HepG2 (cell line): Measurements from ENCODE around the gene TULP3. TPM values are rescaled to one million over a fixed set of nuclear protein-coding genes. Genes with fewer than 3 reads are reported as not detected.

Experiments
- CBFB ChIP-seq: sonication (generic); formaldehyde crosslinking; IDR thresholded peaks from 2 replicates; pipeline ENCODE4 v1.4.0; 2020; ENCODE audit warnings: missing genetic modification reagents
- ELF1 ChIP-seq: sonication (generic); formaldehyde crosslinking; IDR thresholded peaks from 2 replicates; pipeline ENCODE4 v1.4.0; 2020; ENCODE audit warnings: missing genetic modification reagents
- FOXA3 ChIP-seq: IDR thresholded peaks from 2 replicates; pipeline ENCODE4 v1.6.1; 2016; ENCODE audit warnings: missing genetic modification reagents, missing compliant biosample characterization
- FOXP4 ChIP-seq: sonication (generic); formaldehyde crosslinking; IDR thresholded peaks from 2 replicates; pipeline ENCODE4 v1.4.0; 2020; ENCODE audit warnings: missing genetic modification reagents
- HDAC2 ChIP-seq: sonication (generic); formaldehyde crosslinking; IDR thresholded peaks from 2 replicates; pipeline ENCODE4 v1.4.0; 2020; ENCODE audit warnings: missing genetic modification reagents
- NFIC ChIP-seq: IDR thresholded peaks from 2 replicates; pipeline ENCODE4 v1.6.1; 2012; ENCODE audit warnings: mild to moderate bottlenecking, low read length, inconsistent platforms
- NR2F6 ChIP-seq, 2 experiments: IDR thresholded peaks; 2 replicates each; pipeline ENCODE4 v1.6.1; 2016; ENCODE audit warnings: antibody characterized with exemption in 1 of 2, mild to moderate bottlenecking in 1 of 2
- TP53 ChIP-seq: sonication (generic); formaldehyde crosslinking; conservative IDR thresholded peaks from 2 replicates; pipeline ENCODE4 v1.4.0; 2020; ENCODE audit warnings: missing genetic modification reagents
- ZBTB3 ChIP-seq: sonication (generic); formaldehyde crosslinking; IDR thresholded peaks from 2 replicates; pipeline ENCODE4 v1.4.0; 2020; ENCODE audit warnings: low read depth, mild to moderate bottlenecking, moderate library complexity, missing genetic modification reagents, borderline replicate concordance
- ZBTB4 ChIP-seq: sonication (generic); formaldehyde crosslinking; IDR thresholded peaks from 2 replicates; pipeline ENCODE4 v1.4.0; 2020; ENCODE audit warnings: missing genetic modification reagents, mild to moderate bottlenecking, borderline replicate concordance
- ZMYM2 ChIP-seq: sonication (generic); formaldehyde crosslinking; IDR thresholded peaks from 2 replicates; pipeline ENCODE4 v1.8.0; 2022; ENCODE audit warnings: mild to moderate bottlenecking, missing genetic modification reagents
- ZMYM3 ChIP-seq: sonication (generic); formaldehyde crosslinking; IDR thresholded peaks from 2 replicates; pipeline ENCODE4 v1.5.1; 2020; ENCODE audit warnings: mild to moderate bottlenecking, missing genetic modification reagents
- ZNF142 ChIP-seq: sonication (generic); formaldehyde crosslinking; IDR thresholded peaks from 2 replicates; pipeline ENCODE4 v1.4.0; 2020; ENCODE audit warnings: missing genetic modification reagents
- ZNF205 ChIP-seq: IDR thresholded peaks from 2 replicates; pipeline ENCODE4 v1.6.1; 2018; ENCODE audit warnings: missing biosample characterization, missing genetic modification reagents
- ZNF780A ChIP-seq: sonication (generic); formaldehyde crosslinking; IDR thresholded peaks from 2 replicates; pipeline ENCODE4 v1.8.0; 2022; ENCODE audit warnings: mild to moderate bottlenecking, missing genetic modification reagents, moderate library complexity
- ZNF788 ChIP-seq: sonication (generic); formaldehyde crosslinking; IDR thresholded peaks from 2 replicates; pipeline ENCODE4 v1.5.0; 2020; ENCODE audit warnings: mild to moderate bottlenecking, missing genetic modification reagents, borderline replicate concordance
- ZNF839 ChIP-seq: sonication (generic); formaldehyde crosslinking; IDR thresholded peaks from 2 replicates; pipeline ENCODE4 v1.4.0; 2020; ENCODE audit warnings: missing genetic modification reagents, mild to moderate bottlenecking, borderline replicate concordance
- polyA plus RNA-seq, 8 experiments: library from polyadenylated mRNA; depleted of rRNA in 3 of 8; stranded (reverse) in 7 of 8; unstranded in 1 of 8; fragments of >200 nt; fragmentation: Illumina TruSeq in 4 of 8; extraction: Trizol in 4 of 8; gene quantifications; 2 replicates each; pipeline versions ENCODE4 v1.2.1 to v1.2.3, GENCODE V29; 2011 to 2016; ENCODE audit warnings: low read depth in 4 of 8, missing spikeins in 1 of 8, mixed read lengths in 1 of 8; ENCODE audit not compliant: insufficient read depth in 1 of 8
- total RNA-seq, 5 experiments: library from RNA; depleted of rRNA; stranded (reverse); fragments of >200 nt; fragmentation: Illumina TruSeq; extraction: Trizol; gene quantifications; 2 replicates each; pipeline ENCODE4 v1.2.3, GENCODE V29; 2016; ENCODE audit warnings: low read depth in 1 of 5

TULP3 gene
- total and polyA plus RNA-seq, 2 of the 13 experiments (the other 11 are each of a cell fraction or from before 2014, with no cell fraction given) = 11.2 to 13.2 TPM

- no peak; the same call in 1 of the 2 replicates for TF ChIP-seq ZBTB4 (CRISPR knock-in tag)
- peak; percentile 65; the same call in 1 of the 2 replicates for TF ChIP-seq ZNF780A
- TF ChIP-seq NR2F6 (IDR thresholded peaks at IDR 0.05) = no peak
- TF ChIP-seq NR2F6 (CRISPR knock-in tag; IDR thresholded peaks at IDR 0.05) = peak; percentile 39; the same call in 1 of the 2 replicates
- TF ChIP-seq NFIC = no peak
- TF ChIP-seq TP53 (CRISPR knock-in tag) = peak; percentile 31; the same call in 1 of the 2 replicates
- TF ChIP-seq HDAC2 (CRISPR knock-in tag) = no peak; the same call in 1 of the 2 replicates
- peak; percentile 27 for TF ChIP-seq FOXP4 (CRISPR knock-in tag)
- no peak for TF ChIP-seq ZBTB3 (CRISPR knock-in tag)
- peak; percentile 27; the same call in 1 of the 2 replicates for TF ChIP-seq CBFB
- no peak for TF ChIP-seq ZNF839
- TF ChIP-seq ELF1 (CRISPR knock-in tag) = peak; percentile 33; the same call in 1 of the 2 replicates
- 0 out of 2 replicates have a peak, but pooled peaks have one; percentile 20 for TF ChIP-seq ZNF205 (CRISPR knock-in tag)
- peak; percentile 38; the same call in 1 of the 2 replicates for TF ChIP-seq ZNF788
- TF ChIP-seq ZNF142 = peak; percentile 31; the same call in 1 of the 2 replicates
- 0 out of 2 replicates have a peak, but pooled peaks have one; percentile 23 for TF ChIP-seq FOXA3 (CRISPR knock-in tag)
- no peak for TF ChIP-seq ZMYM2 (CRISPR knock-in tag)
- TF ChIP-seq ZMYM3 = 0 out of 2 replicates have a peak, but pooled peaks have one; percentile 24
Observed at GRCh38 chr12:2890388-2891239, at the start of gene TULP3 (continued).
